Measurements from ENCODE around the gene PHKB.

PHKB gene

DNA sequence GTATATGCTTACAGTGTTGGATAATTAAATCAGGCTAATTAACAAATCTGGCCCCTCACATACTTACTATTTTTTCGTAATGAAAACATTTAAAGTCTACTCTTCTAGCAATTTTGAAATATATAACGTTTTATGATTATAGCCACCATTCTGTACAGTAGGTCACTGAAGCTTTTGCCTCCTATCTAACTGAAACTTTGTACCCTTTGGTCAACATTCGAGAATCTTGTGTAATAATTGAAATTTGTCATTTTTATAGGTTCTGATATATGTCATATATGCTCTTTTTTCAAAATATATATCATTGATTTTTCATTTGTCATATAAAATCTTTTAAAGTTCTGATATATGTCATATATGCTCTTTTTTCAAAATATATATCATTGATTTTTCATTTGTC lies 12.7 kb downstream of the PHKB start:
- TF ChIP-seq, protein P1, sequence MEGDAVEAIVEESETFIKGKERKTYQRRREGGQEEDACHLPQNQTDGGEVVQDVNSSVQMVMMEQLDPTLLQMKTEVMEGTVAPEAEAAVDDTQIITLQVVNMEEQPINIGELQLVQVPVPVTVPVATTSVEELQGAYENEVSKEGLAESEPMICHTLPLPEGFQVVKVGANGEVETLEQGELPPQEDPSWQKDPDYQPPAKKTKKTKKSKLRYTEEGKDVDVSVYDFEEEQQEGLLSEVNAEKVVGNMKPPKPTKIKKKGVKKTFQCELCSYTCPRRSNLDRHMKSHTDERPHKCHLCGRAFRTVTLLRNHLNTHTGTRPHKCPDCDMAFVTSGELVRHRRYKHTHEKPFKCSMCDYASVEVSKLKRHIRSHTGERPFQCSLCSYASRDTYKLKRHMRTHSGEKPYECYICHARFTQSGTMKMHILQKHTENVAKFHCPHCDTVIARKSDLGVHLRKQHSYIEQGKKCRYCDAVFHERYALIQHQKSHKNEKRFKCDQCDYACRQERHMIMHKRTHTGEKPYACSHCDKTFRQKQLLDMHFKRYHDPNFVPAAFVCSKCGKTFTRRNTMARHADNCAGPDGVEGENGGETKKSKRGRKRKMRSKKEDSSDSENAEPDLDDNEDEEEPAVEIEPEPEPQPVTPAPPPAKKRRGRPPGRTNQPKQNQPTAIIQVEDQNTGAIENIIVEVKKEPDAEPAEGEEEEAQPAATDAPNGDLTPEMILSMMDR (IDR thresholded peaks at IDR 0.05; ENCODE audit: low read depth, low read length, missing control alignments), result no peak
- no peaks in the 10 kb centered on the region for H3K36me3 ChIP-seq (replicated peaks)
- H3K27ac ChIP-seq, result no peak overlapping the region
- no peak for DNase-seq
- no peaks in the 10 kb centered on the region for H3K27me3 ChIP-seq (replicated peaks)
- in situ Hi-C loops (cut with HindIII; ENCODE audit: low pct_ligation_motif_present, low sequenced_read_pairs), result no loop called here
- no peak overlapping the region for H3K4me3 ChIP-seq (ENCODE audit: low read depth, low read length)

DNA sequence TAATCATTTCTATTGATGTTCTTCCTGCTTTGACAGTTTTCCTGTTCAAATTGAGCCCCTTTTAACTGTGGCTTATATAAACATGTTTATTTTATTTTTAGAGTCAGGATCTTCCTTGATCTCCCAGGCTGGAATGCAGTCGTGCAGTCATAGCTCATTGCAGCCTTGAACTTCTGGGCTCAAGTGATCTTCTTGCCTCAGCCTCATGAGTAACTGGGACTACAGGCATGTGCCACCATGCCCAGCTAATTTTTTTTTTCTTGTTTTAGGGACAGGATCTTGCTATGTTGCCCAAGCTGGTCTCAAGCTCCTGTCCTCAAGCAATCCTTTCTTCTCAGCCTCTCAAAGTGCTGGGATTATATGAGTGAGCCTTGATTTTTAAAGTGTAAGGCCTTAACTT lies 14.7 kb downstream of the PHKB start:
- H3K36me3 ChIP-seq (replicated peaks), result no peaks in the 10 kb centered on the region
- no peaks in the 10 kb centered on the region for H3K27me3 ChIP-seq (replicated peaks)
- peak; percentile 50 for DNase-seq
- H3K27ac ChIP-seq, result no peak overlapping the region
- TF ChIP-seq, protein P1 (IDR thresholded peaks at IDR 0.05; ENCODE audit: low read depth, low read length, missing control alignments), result no peak
- in situ Hi-C loops (cut with HindIII; ENCODE audit: low pct_ligation_motif_present, low sequenced_read_pairs), result no loop called here
- no peak overlapping the region for H3K4me3 ChIP-seq (ENCODE audit: low read depth, low read length)

DNA sequence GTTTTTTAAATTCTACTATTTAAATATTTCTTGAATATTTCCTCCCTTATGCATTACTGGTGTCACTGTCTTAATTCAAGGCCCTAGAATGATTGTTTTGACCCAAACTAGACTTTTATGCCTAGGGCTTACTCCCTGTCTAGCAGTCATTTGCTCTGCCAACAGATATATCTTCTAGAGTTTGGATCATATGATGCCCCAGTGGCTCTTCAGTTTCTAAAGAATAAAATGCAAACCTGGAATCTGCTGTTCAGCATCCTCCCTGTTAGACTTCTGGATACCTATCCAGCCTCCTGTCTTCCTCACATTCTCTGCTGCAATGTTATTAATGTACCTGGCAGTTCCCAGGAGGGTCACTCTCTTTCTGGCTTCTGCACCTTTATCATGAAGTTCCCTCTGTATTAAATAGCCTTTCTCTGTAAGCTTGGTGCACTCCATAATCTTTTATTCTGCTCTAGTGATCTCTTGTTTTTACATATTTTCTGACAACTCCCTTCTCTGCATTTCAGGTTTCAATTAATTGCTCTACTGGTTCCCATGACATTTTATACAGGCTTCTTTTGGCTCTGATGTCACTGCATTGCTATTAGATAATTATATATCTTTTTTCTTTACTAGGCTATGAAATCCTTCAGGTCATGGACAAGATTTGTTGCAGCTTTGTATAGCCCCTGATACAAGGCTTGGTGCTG lies 15.7 kb downstream of the PHKB start:
- in situ Hi-C loops (cut with HindIII; ENCODE audit: low pct_ligation_motif_present, low sequenced_read_pairs), result no loop called here
- Histone ChIP-seq H3K27ac (no peak overlapping the region), H3K36me3 (replicated peaks) (no peaks in the 10 kb centered on the region), H3K4me3 (ENCODE audit: low read depth, low read length) (no peak overlapping the region), H3K27me3 (replicated peaks) (no peaks in the 10 kb centered on the region)
- TF ChIP-seq, protein P1 (IDR thresholded peaks at IDR 0.05; ENCODE audit: low read depth, low read length, missing control alignments), result no peak
- no peak for DNase-seq

DNA sequence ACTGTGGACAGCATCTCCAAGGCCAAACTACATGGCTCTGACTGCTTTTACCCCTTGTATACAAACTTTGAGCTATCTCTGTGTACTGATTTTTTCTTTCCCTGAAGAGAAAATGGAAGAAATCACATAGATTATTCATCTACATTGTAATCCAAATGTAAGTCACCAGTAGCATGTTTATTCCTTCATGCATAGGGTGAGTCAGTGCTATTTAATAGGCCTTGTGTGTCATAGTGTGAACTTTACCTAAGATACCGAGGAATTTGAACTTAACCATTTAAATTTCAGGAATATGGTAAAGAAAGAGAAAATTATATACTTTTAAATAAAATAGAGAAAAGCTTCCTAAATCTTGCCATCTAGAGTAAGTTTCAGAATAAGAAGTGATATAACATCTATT lies 16.5 kb downstream of the PHKB start:
- in situ Hi-C loops (cut with HindIII; ENCODE audit: low pct_ligation_motif_present, low sequenced_read_pairs), result no loop called here

DNA sequence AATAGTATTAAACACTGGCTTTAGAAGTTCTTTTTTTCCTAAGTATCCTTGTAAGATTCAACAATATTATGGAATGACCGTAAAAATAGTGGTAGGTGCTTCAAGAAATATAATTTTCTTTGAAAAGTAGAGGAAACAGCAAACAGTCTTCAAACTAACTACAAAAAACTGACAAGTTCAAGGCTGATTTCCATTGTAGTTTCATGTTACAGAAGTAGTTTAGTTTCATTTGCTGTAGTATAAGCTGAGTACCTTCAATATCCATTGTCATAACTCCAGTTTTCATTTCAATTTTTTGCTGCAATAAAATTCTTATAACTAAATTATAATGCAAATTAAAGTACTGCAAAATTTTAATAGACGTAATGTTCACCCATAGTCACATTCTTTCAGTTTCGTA lies 19.3 kb downstream of the PHKB start:
- DNase-seq, result no peak
- no peaks in the 10 kb centered on the region for H3K27me3 ChIP-seq (replicated peaks)
- in situ Hi-C loops (cut with HindIII; ENCODE audit: low pct_ligation_motif_present, low sequenced_read_pairs), result no loop called here
- H3K4me3 ChIP-seq (ENCODE audit: low read depth, low read length), result no peak overlapping the region
- no peak overlapping the region for H3K27ac ChIP-seq
- TF ChIP-seq, protein P1 (IDR thresholded peaks at IDR 0.05; ENCODE audit: low read depth, low read length, missing control alignments), result no peak
- no peaks in the 10 kb centered on the region for H3K36me3 ChIP-seq (replicated peaks)

More for the DNA sequence above, 16.5 kb downstream of the PHKB start:
- Histone ChIP-seq H3K27me3 (replicated peaks) (no peaks in the 10 kb centered on the region), H3K4me3 (ENCODE audit: low read depth, low read length) (no peak overlapping the region), H3K36me3 (replicated peaks) (no peaks in the 10 kb centered on the region), H3K27ac (no peak overlapping the region)
- TF ChIP-seq, protein P1 (IDR thresholded peaks at IDR 0.05; ENCODE audit: low read depth, low read length, missing control alignments), result no peak
- no peak for DNase-seq

Measured in brain microvascular endothelial cell (primary cell).